Thyroid gland (tissue), 4 donors: Measurements from ENCODE around the gene FREY1. TPM values are rescaled to one million over a fixed set of nuclear protein-coding genes. Genes with fewer than 3 reads are reported as not detected.

ENCODE experiments used
- DNase-seq, 2 donors: peaks; one replicate each; pipeline ENCODE4 v3.0.0-alpha.2; 2019
- H3K27ac ChIP-seq, 3 donors: fragments of 200-600 bp; sonication (generic); 1 replicate in 2 of 3; 2 replicates in 1 of 3; pipeline ENCODE4 v1.5.1; 2016 to 2019; ENCODE audit warnings: mild to moderate bottlenecking in 1 of 3, moderate library complexity in 1 of 3
- H3K27me3 ChIP-seq: fragments of 200-600 bp; sonication (generic); one replicate; pipeline ENCODE4 v1.5.1; 2019
- H3K36me3 ChIP-seq, 2 donors: fragments of 200-600 bp; sonication (generic); one replicate each; pipeline ENCODE4 v1.5.1; 2016 to 2019
- H3K4me1 ChIP-seq, 2 donors: fragments of 200-600 bp; sonication (generic); one replicate each; pipeline ENCODE4 v1.5.1; 2017 to 2019
- H3K4me3 ChIP-seq, 3 donors: fragments of 200-600 bp; sonication (generic); replicated peaks in 1 of 3; 1 replicate in 2 of 3; 2 replicates in 1 of 3; pipeline ENCODE4 v1.5.1; 2016; ENCODE audit warnings: mild to moderate bottlenecking in 1 of 3
- H3K9me3 ChIP-seq: fragments of 200-600 bp; sonication (generic); one replicate; pipeline ENCODE4 v1.5.1; 2017
- CTCF ChIP-seq, 6 experiments: fragments of 200-600 bp in 3 of 6; fragments of 450-650 bp in 3 of 6; sonication (generic) in 3 of 6; IDR thresholded peaks; one replicate each; pipeline ENCODE4 v1.5.1; 2016 to 2019; ENCODE audit warnings: antibody characterized with exemption in 6 of 6, mild to moderate bottlenecking in 2 of 6, inconsistent platforms in 1 of 6, moderate library complexity in 1 of 6
- POLR2A ChIP-seq, 2 donors: fragments of 450-650 bp; IDR thresholded peaks; one replicate each; pipeline ENCODE4 v1.6.1; 2017; ENCODE audit warnings: antibody characterized with exemption in 2 of 2, mild to moderate bottlenecking in 2 of 2, moderate library complexity in 1 of 2
- WGBS, 2 donors: methylation state at CpG; one replicate each; pipeline ENCODE4 v1.1.5; 2017; 5-methylcytosine and 5-hydroxymethylcytosine counted together
- intact Hi-C: fragments of 100-400 bp; cut with DNase I; formaldehyde crosslinking; loops from one replicate; pipeline ENCODE4 v1.15.1; 2023
- total RNA-seq, 4 donors: library from RNA; depleted of rRNA; stranded (reverse); fragments of >200 nt; gene quantifications; one replicate each; pipeline ENCODE4 v1.2.3, GENCODE V29; 2016

Gene FREY1, protein sequence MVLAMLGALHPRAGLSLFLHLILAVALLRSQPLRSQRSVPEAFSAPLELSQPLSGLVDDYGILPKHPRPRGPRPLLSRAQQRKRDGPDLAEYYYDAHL
- 1 to 10 TPM in 2 of 4 donors, not detected in 2; 1.8 to 2.6 TPM for total RNA-seq

DNA sequence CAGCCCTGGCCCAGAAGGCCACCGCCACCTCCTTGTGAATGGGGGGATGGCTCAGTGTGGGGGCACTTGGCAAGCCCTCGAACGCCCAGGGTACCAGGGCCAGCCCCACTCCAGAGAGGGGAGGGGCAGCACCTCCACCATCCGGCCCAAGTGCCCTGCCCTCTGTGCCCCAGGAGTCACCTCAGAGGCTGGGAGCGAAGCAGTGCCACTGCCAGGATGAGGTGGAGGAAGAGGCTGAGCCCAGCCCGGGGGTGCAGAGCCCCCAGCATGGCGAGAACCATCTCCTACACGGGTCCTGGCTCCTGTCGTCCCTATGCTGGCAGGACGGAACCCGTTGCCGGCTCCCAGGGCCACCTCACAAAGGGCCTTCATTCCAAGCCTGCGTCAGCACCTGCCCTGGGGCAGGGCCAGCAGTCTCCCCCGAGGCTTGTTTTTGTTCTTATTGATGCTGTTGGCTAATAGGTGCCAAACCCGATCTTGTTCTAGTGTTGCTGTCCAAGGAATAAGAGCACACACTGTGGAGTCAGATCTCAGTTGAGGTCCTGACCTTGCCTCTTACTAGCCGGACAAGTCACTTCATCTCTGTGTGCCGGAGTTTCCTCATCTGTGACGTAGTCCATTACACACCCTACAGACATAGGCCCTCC is at the start of gene FREY1:
TSS of gene FREY1 (minus strand) at position 307 of the 647 bp plus-strand sequence. CDS start at position 281, 26 bp downstream.
- WGBS, 2 donors: 72 to 73% methylated on average over 13 to 18 of the region's 18 CpGs
- Histone ChIP-seq H3K4me3 (no peak within 1 kb of the TSS), H3K27ac (no peak within 1 kb of the TSS), H3K4me1 (no peaks in the 10 kb centered on the region), H3K36me3 (peaks cover 6 to 23% of the 10 kb centered on the region in 2 donors), H3K27me3 (no peaks in the 10 kb centered on the region), H3K9me3 (no peaks in the 10 kb centered on the region)
- no peak for DNase-seq
- intact Hi-C loops: no loop called here
- no peak for TF ChIP-seq POLR2A (IDR thresholded peaks at IDR 0.05)
- no peak for TF ChIP-seq CTCF (IDR thresholded peaks at IDR 0.05)

GRCh38 chr11:45949992-45950407 is 42.9 kb upstream of the FREY1 start:
- intact Hi-C loops: loop anchor here (10.0 kb wide), 1 partner anchor 55 kb away; no protein-coding TSS in a partner anchor
- Histone ChIP-seq H3K9me3 (no peaks in the 10 kb centered on the region), H3K36me3 (peaks cover 27 to 29% of the 10 kb centered on the region in 2 donors), H3K27me3 (no peaks in the 10 kb centered on the region), H3K27ac (no peak overlapping the region), H3K4me1 (no peaks in the 10 kb centered on the region), H3K4me3 (no peak overlapping the region)
- 77 to 100% methylated on average over 1 of the region's 1 CpG for WGBS, 2 donors
- no peak for TF ChIP-seq POLR2A (IDR thresholded peaks at IDR 0.05)
- no peak for DNase-seq

- no peaks in the 10 kb centered on the region for H3K9me3 ChIP-seq
- intact Hi-C loops: no loop called here
- peak; percentile 32 to 44 for DNase-seq
- no peak for TF ChIP-seq POLR2A (IDR thresholded peaks at IDR 0.05)
- no peak for TF ChIP-seq CTCF (IDR thresholded peaks at IDR 0.05)
- H3K27ac ChIP-seq: no peak overlapping the region
- H3K27me3 ChIP-seq: no peaks in the 10 kb centered on the region
- WGBS, 2 donors: 86 to 91% methylated on average over 3 of the region's 3 CpGs
- peaks cover 33 to 35% of the 10 kb centered on the region in 2 donors for H3K36me3 ChIP-seq
- H3K4me1 ChIP-seq: no peaks in the 10 kb centered on the region
- H3K4me3 ChIP-seq: no peak overlapping the region
These were observed 41.3 kb upstream of the FREY1 start for GRCh38 chr11:45948356-45948755.

DNA sequence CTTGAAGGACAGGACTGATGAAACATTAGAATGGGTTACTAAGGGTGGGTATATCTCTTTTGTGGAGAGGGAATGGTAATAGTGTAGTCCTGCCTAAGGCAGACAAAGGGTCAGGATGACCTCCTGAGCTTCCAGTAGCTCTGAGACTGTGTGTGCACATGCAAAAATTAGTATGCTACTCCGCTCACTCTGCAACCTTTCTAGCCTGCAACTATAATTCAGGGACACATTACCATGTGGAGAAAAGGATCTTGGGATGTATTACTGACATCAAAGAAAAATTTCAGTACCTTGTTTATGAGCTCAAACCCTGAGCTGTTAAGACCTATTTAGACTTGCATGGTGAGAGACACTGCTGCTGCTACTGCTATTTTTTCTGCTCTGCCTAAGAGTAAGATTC is 40.8 kb upstream of the FREY1 start:
- Histone ChIP-seq H3K9me3 (no peaks in the 10 kb centered on the region), H3K27ac (no peak overlapping the region), H3K36me3 (peaks cover 32 to 35% of the 10 kb centered on the region in 2 donors), H3K4me3 (no peak overlapping the region), H3K4me1 (no peaks in the 10 kb centered on the region), H3K27me3 (no peaks in the 10 kb centered on the region)
- intact Hi-C loops: no loop called here
- no peak for DNase-seq
- TF ChIP-seq CTCF (IDR thresholded peaks at IDR 0.05) (no peak), POLR2A (IDR thresholded peaks at IDR 0.05) (no peak)
- WGBS, 2 donors: 92 to 96% methylated on average over 1 of the region's 1 CpG

DNA sequence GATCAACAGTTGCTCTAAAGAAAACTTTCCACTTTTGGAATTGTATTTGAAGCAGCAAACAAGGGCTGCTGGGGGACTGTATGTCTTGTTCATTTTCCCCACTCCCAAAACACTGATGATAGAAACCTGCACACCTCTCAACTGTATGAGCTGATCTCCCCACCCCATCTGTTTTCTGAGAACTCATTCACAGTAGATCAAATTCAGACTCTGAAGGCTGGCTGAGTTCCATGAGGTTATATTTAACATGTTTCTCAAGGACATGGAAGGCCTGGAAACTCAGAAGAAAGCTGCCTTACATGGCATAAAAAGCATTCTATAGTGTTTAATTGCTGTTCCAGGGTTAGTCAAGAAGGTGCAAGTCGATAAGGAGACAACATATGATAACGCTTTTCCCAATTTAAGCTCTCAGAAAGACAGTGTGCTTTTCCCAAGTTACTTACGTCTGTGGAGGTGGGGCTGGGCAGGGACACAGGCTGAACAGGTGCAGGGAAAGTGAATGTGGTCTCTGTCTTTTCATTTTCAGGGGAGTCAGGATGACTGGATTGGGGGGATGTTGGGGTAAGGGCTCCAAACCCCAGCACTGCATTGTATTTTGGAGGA is 38.4 kb upstream of the FREY1 start:
- Histone ChIP-seq H3K27ac (no peak overlapping the region), H3K4me3 (no peak overlapping the region), H3K36me3 (peaks cover 26 to 35% of the 10 kb centered on the region in 2 donors), H3K9me3 (no peaks in the 10 kb centered on the region), H3K27me3 (no peaks in the 10 kb centered on the region), H3K4me1 (no peaks in the 10 kb centered on the region)
- WGBS, 2 donors: 97 to 100% methylated on average over 3 of the region's 3 CpGs
- no peak for DNase-seq
- intact Hi-C loops: no loop called here
- TF ChIP-seq CTCF (IDR thresholded peaks at IDR 0.05): no peak
- no peak for TF ChIP-seq POLR2A (IDR thresholded peaks at IDR 0.05)
